GM10266 (cell line): ENCODE measurements around the gene LSM4.

Experiments
- DNase-seq: peaks from one replicate; pipeline ENCODE4 v3.0.0; 2012; ENCODE audit errors: extremely low spot score
- TF ChIP-seq, protein P1 (sequence below): IDR thresholded peaks from 2 replicates; pipeline ENCODE4 v1.5.1; 2012; ENCODE audit warnings: mild to moderate bottlenecking, low read depth; ENCODE audit not compliant: control insufficient read depth, insufficient read depth; ENCODE audit errors: missing control alignments

LSM4 gene

DNA sequence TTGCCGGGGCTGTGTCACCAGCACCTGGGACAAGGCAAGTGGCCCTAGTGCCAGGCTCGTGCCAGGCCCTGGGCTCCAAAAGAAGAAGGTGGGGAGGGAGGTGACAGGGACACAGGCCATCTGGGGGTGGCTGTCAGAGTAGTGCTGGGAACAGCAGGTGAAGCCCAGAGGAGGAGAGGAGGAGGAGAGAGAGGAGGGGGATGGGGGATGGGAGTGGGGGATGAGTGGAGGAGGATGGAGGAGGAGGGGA is 18.7 kb downstream of the LSM4 start:
- peak; percentile 31 for DNase-seq
- TF ChIP-seq, protein P1, sequence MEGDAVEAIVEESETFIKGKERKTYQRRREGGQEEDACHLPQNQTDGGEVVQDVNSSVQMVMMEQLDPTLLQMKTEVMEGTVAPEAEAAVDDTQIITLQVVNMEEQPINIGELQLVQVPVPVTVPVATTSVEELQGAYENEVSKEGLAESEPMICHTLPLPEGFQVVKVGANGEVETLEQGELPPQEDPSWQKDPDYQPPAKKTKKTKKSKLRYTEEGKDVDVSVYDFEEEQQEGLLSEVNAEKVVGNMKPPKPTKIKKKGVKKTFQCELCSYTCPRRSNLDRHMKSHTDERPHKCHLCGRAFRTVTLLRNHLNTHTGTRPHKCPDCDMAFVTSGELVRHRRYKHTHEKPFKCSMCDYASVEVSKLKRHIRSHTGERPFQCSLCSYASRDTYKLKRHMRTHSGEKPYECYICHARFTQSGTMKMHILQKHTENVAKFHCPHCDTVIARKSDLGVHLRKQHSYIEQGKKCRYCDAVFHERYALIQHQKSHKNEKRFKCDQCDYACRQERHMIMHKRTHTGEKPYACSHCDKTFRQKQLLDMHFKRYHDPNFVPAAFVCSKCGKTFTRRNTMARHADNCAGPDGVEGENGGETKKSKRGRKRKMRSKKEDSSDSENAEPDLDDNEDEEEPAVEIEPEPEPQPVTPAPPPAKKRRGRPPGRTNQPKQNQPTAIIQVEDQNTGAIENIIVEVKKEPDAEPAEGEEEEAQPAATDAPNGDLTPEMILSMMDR: no peak

DNA sequence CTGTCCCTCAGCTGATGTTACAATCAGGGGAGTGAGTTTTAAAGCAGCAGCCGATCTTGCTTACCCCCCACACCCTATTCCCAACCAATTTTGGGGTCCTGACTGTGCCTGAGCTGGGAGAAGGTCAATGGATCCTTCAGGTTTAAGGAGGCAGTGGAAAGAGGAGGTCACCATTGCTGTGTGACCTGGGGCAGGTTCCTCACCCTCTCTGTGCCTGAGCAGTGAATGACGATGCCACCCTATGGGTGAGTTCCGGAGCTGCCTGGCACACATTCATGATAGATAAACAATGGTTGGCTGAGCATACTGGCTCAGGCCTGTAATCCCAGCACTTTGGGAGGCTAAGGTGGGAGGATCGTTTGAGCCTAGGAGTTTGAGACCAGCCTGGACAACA is 21.2 kb downstream of the LSM4 start:
- DNase-seq: no peak
- TF ChIP-seq, protein P1: no peak

DNA sequence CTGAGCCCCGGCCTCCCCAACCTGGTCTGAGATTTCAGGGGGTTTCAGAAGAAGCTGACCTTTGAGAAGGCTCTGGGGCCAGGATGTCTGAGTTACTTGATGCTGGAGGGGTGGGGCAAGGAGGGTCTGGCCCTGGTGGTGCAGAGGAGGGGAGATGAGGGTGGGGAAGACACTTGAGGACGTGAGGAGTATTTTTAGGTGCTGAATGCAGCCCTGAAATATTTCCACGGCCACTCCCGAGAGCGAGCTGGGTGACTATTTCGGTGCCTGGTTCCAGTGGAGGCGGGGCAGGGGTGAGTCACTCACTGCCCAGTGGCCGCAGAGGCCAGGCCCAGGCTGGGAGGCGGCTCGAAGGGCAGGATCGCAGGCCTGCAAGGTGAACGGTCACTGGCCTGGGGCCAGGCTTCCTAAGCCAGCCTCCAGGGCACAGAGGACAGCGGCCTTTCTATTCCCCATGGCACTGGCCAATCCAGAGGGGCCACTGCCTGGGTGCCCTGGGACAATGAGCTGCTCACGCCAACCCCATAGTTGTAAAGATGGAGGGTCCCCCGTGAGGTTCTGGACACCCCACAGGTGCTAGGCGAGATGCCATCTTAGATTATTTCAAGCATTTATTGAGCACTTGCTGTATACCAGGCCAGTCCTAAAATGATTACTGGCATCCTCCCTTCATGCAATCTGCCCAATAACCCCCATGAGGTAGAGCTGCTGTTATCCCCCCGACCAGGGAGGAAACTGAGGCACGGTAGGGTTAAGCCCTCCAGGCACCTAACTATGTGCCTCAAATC is 21.8 kb downstream of the LSM4 start:
- TF ChIP-seq, protein P1: no peak
- DNase-seq: no peak

DNA sequence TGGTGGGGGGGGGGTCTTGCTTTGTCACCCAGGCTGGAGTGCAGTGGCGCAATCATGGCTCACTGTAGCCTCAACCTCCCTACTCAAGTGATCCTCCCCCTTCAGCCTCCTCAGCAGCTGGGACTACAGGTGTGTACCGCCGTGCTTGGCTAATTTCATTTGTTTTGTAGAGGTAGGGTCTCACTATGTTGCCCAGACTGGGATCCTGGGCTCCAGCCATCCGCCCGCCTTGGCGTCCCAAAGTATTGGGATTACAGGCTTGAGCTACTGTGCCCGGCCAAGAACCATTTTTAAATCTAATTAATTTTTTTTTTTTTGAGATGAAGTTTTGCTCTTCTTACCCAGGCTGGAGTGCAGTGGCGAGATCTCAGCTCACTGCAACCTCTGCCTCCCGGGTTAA is 23.2 kb downstream of the LSM4 start:
- DNase-seq: no peak
- TF ChIP-seq, protein P1: no peak

DNA sequence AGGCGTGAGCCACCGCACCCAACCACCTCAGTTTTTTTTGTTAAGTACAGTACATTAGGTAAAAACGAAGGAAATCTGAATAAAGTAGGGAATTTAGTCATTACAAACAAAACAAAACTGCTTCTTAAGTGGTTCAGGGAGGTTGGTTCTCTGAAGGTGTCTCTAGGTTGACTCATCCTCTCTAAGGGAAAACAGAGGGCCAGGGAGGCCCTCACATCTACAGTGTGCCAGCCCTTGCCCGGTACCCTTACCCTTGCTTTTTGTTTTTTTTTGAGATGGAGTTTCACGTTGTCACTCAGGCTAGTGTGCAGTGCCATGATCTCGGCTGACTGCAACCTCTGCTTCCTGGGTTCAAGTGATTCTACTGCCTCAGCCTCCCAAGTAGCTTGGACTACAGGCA is 24.3 kb downstream of the LSM4 start:
- DNase-seq: no peak
- TF ChIP-seq, protein P1: no peak

DNA sequence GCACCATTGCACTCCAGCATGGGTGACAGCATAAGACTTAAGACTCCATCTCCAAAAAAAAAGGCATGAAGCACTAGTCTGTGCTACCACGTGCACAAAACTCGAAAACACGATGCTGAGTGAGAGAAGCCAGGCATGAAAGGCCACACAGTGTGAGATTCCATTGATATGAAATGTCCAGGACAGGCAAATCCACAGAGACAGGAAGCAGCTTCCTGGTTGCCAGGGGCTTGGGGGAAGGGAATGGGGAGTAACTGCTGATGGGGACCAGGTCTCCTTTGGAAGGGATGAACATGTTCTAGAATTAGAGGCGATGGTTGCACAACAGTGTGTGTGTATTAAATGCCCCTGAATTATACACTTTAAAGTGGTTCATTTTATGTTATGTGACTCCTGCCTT is 25.6 kb downstream of the LSM4 start:
- no peak for DNase-seq
- TF ChIP-seq, protein P1: no peak

DNA sequence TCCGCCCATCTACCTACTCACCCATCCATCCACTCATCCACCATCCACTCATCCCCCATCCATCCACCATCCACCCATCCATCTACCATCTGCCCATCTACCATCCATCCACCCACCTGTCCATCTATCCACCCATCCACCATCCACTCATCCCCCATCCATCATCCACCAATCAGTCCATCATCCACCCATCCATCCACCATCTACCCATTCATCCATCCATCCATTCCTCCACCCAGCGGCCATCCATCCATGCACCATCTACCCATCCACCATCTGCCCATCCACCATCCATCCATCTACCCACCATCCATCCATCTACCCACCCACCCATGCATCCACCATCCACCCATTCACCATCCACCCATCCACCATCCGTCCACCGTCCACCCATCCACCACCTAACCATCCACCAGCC is 27.8 kb downstream of the LSM4 start:
- DNase-seq: no peak
- TF ChIP-seq, protein P1: no peak
